Retinal pigment epithelial cell (primary cell): ENCODE data around the gene UBXN11.
A peak's percentile ranks its signal among the peaks of the same experiment; 100 is the strongest.
"Not testable (repeated sequence)": the region's sequence is repeated elsewhere in the genome, so short reads cannot be mapped to it uniquely, and the experiment has no call there.

Experiments used
- DNase-seq: peaks from one replicate; pipeline ENCODE4 v3.0.0-alpha.2; 2010; ENCODE audit warnings: low read depth
- H3K4me3 ChIP-seq: 2 replicates; pipeline ENCODE4 v1.5.1; 2011; ENCODE audit warnings: mild to moderate bottlenecking, low read length, control low read depth, moderate library complexity
- CTCF ChIP-seq: conservative IDR thresholded peaks from 2 replicates; pipeline ENCODE4 v1.5.1; 2011; ENCODE audit warnings: low read depth, low read length, control low read depth, inconsistent platforms

Gene UBXN11

GRCh38 chr1:26315874-26316850 is 9.7 kb upstream of the UBXN11 start:
- DNase-seq, result no peak
- TF ChIP-seq CTCF, result no peak
- H3K4me3 ChIP-seq, result no peak overlapping the region

GRCh38 chr1:26314501-26314900 is 8.1 kb upstream of the UBXN11 start:
- no peak for DNase-seq
- TF ChIP-seq CTCF, result no peak
- no peak overlapping the region for H3K4me3 ChIP-seq

GRCh38 chr1:26307966-26308899 is 1.8 kb upstream of the UBXN11 start:
- H3K4me3 ChIP-seq, DNase-seq: not testable (repeated sequence)

GRCh38 chr1:26307363-26307781 is 936 bp upstream of the UBXN11 start:
- no peak for TF ChIP-seq CTCF
- H3K4me3 ChIP-seq, result peak overlapping the region; percentile 97
- DNase-seq, result no peak

GRCh38 chr1:26305667-26306289 is 658 bp downstream of the UBXN11 start:
- no peak for DNase-seq
- TF ChIP-seq CTCF, result no peak

GRCh38 chr1:26302733-26303405 is 3.6 kb downstream of the UBXN11 start:
- no peak overlapping the region for H3K4me3 ChIP-seq
- DNase-seq, result no peak
- no peak for TF ChIP-seq CTCF

More at GRCh38 chr1:26305667-26306289, 658 bp downstream of the UBXN11 start:
- peak overlapping the region; percentile 97 for H3K4me3 ChIP-seq
